HFF-Myc (cell line): Measurements from ENCODE around the gene PDK2.

ENCODE experiments used
- DNase-seq: peaks from one replicate; pipeline ENCODE4 v3.0.0-alpha.2; 2011; ENCODE audit warnings: low read depth; ENCODE audit errors: extremely low read depth
- H3K4me3 ChIP-seq: replicated peaks from 2 replicates; pipeline ENCODE4 v1.5.1; 2011; ENCODE audit warnings: low read depth, mild to moderate bottlenecking, control low read depth, low read length
- TF ChIP-seq, protein P1 (sequence below): IDR thresholded peaks from 2 replicates; pipeline ENCODE4 v1.5.1; 2012; ENCODE audit warnings: mild to moderate bottlenecking, low read depth, low read length, control low read depth; ENCODE audit errors: missing control alignments

The PDK2 gene

DNA sequence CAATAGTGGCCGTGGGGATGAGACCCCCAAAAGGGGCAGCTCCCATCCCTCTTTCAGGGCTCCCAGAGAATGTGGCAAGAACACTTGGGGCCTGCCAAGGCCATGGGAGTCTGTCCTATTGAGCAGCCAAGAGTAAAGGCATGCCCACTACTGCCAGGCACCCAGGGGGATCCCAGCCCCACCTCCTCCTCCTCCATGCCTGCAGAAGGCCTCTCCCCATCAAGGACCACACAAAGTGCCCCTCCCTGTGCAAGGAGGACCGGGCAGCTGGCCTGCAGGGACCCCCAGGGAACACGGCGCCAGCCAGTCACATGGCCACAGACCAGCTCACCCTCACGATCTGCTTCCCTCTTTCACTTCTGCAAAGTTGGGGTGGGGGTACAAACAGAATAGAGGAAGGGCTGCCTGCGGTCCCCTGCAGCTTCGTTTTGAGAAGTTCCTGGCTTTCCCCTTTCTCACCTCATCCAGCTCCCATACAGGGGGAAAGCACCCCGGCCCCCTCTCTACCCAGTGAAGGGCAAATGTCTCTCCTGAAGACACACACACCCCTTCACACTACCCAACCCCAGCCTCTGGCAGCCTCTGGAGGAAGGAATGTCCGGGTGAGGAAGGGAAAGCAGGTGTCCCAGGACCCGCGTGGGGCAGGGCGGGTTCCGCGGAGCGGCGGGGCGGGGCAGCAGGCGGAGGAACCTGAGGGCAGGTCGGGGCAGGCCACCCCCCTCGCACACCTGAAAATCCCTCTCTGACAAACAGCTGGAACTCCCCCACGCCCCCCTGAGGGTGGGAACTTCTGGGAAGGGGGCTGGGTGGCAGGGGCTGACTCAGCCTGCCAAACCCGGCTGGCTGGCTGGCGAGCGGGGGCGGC, 53.3 kb downstream of the PDK2 start:
- peak overlapping the region; percentile 87 for H3K4me3 ChIP-seq
- TF ChIP-seq, protein P1, sequence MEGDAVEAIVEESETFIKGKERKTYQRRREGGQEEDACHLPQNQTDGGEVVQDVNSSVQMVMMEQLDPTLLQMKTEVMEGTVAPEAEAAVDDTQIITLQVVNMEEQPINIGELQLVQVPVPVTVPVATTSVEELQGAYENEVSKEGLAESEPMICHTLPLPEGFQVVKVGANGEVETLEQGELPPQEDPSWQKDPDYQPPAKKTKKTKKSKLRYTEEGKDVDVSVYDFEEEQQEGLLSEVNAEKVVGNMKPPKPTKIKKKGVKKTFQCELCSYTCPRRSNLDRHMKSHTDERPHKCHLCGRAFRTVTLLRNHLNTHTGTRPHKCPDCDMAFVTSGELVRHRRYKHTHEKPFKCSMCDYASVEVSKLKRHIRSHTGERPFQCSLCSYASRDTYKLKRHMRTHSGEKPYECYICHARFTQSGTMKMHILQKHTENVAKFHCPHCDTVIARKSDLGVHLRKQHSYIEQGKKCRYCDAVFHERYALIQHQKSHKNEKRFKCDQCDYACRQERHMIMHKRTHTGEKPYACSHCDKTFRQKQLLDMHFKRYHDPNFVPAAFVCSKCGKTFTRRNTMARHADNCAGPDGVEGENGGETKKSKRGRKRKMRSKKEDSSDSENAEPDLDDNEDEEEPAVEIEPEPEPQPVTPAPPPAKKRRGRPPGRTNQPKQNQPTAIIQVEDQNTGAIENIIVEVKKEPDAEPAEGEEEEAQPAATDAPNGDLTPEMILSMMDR: no peak
- no peak for DNase-seq

DNA sequence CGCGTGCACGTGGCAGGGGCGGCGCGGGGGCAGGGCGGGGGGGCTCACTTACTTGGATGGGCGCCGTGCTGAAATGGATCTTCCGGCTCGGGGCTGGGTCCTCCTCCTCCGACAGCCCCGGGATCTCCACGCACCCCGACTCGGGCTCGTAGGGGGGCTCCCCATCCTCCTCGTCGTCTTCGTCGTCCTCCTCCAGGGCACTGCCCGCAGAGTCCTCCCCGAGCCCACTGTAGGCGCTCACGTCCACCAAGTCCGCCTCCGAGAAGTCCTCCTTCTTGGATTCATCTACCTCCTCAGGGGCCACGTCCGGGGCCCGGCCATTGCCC, 53.9 kb downstream of the PDK2 start:
- H3K4me3 ChIP-seq: peak overlapping the region; percentile 87
- TF ChIP-seq, protein P1: no peak
- DNase-seq: no peak

DNA sequence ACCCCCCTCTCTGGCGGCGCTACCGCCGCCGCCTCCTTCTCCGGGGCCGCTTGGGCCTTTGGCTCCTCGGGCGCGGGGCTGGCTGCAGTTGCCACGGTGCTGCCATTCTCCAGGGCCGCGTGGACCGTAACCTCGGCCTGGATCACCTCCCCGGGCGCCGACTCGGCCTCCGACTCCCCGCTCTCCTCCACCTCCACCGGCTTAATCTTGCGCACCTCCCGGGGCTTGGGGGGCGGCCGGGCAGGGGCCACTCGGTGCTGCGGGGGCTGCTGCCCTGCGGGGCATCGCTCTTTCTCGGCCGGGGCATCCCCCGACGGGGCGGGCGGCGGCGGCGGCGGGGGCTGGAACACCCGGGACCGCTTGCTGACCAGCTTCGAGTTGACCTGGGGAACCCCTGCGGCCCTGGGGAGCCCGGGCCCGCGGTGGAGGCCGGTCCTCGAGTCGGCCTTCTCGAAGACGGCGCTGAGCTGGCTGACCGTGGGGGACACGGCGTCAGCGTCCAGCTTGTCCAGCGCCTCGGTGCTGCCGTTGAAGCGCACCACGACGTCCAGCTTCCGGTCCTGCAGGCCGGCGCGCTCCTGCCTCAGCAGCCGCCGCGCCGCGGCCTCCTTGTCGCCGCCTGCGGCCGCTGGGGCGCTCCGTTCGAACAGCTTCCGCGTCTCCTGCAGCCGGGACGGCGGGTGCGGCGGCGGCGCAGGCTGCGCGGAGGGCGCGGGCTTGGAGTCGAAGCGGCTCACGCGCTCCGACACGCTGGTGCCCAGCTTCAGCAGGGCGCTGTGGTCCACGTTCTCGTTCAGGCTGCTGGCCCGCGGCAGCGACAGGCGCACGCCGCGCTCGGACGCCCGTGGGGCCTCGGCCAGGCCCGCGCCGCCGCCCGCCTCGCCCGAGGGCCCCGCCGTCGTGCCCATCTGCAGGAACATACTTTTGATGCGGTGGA, 54.5 kb downstream of the PDK2 start:
- DNase-seq: no peak
- peak overlapping the region; percentile 87 for H3K4me3 ChIP-seq
- TF ChIP-seq, protein P1: no peak

DNA sequence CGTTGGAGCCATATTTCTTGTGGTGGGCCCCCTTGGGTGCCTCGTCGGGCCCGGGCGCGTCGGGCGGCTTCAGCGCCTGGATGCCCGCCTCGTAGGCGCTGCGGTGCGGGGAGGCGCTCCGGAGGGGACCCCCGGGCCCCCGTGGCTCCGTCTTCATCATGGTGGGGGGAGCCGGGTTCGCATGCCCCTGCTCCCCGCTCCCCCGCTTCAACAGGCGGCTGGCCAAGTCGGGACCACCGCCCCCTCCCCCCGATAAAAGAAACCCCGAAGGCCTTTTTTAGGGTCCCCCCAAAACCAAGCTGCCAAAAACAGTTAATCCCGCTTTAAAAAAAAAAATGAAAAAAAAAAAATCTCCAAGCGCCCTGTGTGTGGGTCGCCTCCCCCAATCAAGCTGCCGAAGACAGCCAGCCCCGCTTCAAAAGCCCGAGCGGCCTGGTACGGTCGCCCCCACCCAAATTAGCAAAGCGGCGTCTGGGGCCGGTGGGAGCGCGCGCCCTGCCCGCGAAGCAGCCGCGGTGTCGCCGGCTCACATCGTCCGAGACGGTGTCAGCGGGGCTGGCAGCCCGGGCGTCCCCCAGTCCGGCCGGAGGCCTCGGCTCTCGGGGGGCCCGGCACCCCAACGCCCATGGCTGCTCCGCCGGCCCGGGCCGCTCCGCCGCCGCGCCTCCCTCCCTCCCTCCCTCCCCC, 55.3 kb downstream of the PDK2 start, which contains the start of gene PPP1R9B:
TSS of gene PPP1R9B (minus strand) at position 324 of the 687 bp plus-strand sequence. CDS start at position 160, 164 bp downstream.
- DNase-seq: no peak

DNA sequence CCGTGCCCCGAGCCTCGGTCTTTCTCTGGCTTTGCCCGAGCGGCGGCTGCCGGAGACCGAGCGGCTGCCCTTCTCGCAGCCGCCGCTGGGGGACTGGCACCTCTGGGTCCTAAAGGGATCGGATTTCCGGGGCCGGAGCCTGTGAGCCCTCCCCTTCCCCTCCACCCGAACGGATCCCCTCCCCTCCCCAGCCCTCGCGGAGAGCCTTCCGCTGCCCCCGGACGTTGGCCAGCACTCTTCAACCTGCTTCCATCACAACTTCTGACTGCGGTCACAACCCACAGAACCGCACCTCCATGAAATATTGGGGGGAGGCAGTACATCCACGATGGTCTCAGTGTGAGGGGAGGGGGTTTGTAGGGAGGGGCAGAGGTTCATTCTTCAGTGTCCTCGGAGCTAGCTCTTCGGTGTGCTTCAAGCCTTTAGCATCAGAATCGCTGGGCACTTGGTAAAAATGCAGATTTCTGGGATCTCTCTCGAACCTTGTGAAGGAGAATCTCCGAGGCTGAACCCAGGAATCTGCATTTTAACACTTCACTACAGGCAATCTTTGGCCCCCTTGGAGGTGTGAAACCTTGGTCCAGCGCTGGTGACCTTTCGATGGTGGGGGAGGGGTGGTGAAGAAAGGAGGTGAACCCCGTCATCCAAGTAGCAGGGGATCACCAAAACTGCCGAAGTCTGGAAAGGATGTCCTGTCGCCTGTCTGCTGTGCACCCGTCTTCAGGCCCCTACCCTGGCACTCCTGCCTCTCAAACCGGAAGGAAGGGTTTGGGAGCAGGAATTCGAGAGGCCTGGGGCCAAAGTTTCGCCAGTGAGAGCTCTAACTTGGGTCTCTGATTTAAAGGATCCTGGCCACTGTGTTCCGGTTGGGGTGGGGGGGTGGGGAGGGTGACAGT, 56.1 kb downstream of the PDK2 start:
- TF ChIP-seq, protein P1: peak; percentile 42
- peak; percentile 80 for DNase-seq
- H3K4me3 ChIP-seq: peak overlapping the region; percentile 87

More for the DNA sequence above, 55.3 kb downstream of the PDK2 start, which contains the start of gene PPP1R9B:
- H3K4me3 ChIP-seq: peak within 1 kb of the TSS; percentile 87
- TF ChIP-seq, protein P1: no peak
